ENCODE measurements around the gene ZBTB7C.

Gene ZBTB7C

DNA sequence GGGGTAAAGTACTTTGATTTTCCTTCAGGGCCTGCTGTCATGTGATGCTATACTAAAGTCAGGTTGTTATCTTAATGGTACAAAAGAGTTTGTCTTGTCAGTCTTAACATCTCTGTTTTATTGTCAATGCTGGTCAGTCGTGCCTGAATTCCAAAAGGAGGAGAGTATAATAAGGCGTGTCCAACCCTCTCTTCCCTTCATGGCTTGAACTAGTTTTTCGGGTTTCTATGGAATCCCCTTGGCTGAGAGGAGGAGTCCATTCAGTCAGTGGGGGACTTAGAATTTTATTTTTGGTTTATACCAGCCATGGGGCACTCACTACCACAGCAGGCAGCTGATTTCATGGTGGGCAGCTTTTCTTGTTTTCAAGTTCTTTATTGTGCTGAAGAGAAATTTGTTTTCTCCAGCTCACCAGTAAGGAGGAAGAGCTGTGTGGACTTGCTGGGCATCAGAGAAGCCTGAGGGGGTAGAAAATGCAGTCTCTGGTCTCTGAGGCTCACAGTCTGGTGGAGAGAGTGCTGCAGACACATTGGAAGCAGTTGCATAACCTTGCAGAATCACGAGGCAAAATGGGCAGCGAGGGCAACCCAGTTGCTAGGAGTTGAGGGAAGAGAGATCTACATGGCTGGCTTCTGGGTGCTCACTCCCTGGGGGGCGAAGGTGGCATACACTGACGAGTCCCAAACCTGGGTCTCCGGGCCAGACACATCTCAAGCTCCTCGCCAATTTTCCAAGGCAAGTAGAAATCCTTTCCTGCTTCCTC is 193.1 kb downstream of the ZBTB7C start:
- DNase-seq (ENCODE audit: low spot score), result no peak

DNA sequence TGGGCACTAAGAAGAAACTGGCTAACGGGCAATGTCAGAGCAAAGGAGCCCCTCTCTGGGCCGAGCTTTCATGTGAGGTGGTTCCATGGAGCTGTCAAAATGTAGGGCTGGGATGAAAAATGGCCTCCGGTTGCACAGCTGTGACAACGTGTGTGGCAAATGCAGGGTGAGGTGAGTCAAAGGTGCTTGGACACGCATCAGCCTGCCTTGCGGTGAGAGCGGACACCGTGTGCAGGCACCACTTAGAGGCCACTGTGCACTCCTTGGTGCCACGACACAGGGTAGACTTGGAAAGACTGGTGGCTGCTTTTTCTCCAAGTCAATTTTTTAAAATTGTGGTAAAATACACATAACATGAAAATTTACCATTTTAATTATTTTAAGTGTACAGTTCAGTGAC is 195.4 kb downstream of the ZBTB7C start:
- DNase-seq (ENCODE audit: low spot score), result no peak

DNA sequence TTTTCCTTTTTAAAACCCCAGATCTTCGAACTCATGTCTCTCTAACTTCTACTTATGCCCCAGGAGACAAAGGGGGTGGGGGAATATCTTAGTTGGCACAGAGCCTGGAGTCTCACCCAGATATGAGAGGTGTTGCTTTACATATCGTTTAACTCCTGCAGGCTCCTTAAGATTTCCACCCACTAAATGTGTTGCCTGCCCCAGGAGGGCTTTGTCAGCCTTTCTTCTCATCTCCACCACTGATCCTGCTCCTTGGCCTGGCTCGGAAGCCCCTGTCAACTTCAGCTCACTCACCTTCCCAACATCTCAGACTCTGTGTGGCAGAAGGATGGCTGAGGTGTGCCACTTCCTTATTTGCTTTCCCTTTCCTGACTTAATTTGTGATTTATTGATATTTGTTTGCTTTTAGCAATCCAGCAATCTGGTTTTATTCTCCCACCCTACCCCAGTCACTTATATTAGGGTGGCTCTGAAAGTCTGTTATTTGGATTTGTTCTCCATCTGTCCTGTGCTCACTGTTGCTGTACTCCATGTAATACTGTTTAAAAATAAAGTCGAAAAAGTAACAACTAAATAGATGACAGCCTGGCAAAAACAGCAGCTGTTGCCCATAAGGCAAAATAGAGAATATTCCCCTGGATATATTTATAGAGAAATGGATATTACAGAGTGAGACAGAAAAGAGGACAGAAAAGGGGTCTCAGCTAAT is 200.6 kb downstream of the ZBTB7C start:
- DNase-seq (ENCODE audit: low spot score), result no peak

DNA sequence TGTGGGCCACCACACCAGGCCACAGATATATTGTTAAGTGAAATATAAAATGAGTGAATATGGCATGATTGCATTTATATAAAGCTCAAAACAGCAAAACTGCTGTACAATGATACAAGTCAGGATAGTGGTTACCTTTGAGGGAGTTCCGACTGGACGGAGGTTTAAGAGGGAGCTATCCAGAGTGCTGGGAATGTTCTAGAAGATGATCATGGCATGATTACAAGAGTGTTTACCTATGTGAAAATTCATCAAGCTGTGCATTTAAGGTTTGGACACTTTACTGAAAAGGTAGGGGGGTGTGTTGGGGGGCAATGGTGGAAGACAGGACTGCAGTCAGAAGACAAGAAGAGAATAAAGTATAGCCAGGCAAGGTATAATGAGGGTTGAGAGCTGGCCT is 201.4 kb downstream of the ZBTB7C start:
- no peak for DNase-seq (ENCODE audit: low spot score)

DNA sequence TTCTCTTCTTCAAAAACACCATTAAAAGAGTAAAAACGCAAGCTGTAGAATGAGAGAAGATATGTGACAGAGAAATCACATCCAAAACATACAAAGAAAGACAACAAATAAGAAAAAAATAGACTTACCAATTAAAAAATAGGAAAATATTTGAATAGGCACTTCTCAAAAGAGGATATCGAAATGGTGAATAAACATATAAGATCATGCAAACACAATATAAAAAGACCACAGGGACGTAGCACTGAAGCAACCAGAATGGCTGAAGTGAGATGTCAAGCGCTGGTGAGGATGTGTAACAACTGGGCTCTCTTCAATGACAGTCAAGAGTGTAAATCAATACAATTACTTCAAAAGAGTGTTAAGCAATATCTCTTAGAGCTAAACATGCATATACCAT is 202.3 kb downstream of the ZBTB7C start:
- no peak for DNase-seq (ENCODE audit: low spot score)

DNA sequence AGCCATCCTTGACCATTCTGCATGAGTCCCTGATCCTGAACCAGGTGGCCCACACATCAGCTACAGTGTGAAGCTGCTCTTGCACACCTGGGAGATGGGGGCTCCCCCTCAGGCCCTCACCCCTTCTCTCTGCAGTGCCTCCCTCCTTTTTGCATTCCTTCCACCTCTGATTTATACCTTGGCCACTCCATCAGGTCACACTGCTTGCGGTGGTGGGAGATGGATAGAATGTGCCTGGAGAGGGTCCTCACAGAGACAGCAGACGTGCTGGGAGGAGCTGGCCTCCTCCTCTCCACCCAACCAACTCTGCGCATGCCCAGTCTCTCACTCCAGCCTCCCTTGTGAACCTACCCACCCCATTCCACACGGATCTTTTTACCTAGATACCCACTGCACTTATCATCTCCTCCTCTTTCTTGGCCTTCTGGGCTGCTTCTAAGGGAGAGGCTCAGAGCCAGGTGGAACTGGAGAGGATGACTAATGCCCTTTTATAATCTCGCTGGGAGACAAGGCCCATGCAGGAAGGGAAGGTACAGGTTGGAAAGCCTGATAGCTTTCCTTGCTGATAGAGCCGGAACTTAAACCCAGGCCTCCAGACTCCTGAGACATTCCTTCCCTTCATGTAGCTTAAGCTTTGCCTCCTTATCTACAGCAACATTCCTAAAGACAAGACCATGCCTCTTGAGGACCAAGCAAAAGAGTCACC is 205.1 kb downstream of the ZBTB7C start:
- no peak for DNase-seq (ENCODE audit: low spot score)

DNA sequence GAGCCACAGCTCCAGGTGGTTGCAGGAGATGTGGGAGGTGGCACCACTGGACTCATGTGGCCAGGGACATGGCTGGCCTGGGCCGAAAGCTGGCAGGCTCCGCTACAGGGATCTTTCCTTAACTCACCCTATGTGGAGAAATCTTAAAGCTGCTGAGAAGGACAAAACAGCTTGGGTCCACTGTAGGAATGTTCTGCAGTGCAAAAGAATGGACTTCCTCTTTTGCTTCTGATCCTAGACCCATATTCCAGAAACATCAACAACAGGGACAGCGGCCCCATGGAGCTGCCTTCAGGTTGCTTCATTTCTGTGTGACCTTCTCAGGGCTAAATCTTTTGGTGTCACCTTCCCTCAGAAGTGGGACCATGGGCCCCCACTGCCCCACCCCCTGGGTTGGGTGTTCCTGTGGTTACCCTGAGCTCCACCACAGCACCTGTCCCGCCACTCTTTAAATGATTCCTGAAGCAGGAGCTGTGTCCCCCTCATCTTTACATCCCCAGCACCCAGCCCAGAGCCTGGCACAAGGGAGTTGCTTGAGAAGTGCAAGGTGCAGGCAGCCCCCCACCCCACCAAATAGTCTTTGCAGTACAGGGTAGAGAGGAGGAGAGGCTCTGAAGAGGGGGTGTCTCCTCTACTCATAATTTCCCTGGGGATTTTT is 205.8 kb downstream of the ZBTB7C start:
- no peak for DNase-seq (ENCODE audit: low spot score)

DNA sequence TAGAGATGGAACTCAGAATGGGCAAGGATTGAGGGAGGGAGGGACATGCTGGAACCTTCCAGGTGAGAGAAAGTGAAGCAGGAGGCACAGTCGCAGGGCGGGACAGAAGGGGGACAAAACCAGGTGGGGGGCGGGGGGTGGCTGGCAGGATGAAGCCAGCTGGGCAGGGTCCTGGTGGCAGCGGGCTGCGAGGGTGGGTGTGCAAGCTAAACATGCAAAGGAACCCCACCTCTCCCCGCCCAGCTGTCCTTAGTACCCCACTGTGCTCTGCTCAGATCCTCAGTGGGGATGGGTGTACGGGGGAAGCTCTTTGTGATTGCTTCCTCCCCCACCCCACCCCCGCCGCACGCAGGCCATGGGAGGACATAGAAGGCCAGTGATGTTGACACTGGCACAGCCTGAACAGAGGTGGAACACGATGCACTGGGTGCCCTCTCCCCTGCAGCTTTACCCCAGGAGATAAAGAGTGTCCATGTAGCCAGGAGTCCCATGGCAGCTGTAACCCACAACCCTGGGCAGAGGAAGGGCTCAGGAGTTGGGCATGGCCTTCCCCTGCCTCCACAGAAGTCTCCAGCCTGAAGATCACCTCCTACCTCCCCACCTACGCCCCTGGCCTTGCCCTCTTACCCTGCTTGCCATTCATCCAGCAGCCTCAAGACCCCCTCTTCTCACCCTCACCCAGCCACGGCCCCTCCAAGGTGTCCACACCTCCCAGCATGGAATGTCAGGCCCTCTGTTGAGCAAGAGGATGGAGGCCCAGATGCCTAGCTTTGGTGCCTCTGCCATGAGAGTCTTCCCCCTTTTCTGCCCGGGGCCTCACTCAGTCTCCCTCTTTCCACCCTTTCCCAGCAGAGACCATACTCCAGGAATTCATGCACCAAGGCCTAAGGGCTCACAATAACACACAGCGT is 206.6 kb downstream of the ZBTB7C start:
- no peak for DNase-seq (ENCODE audit: low spot score)

DNA sequence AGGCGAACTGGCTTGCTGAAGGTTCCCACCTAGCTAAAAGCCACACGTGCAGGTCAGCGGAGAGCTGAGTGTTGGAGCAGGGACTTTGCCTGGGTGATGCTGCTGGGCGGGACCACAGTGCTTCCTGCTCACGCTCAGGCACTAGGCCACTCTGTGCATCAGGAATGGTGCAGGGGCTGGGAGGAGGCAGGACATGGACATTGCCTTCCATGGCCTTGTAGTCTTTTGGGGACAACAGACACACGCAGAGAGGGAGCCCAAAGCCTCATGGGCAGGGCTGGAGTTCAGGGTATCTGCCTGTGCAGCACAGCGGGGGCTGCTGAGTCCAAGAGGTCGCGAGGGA is 207.2 kb downstream of the ZBTB7C start:
- DNase-seq (ENCODE audit: low spot score), result no peak

DNA sequence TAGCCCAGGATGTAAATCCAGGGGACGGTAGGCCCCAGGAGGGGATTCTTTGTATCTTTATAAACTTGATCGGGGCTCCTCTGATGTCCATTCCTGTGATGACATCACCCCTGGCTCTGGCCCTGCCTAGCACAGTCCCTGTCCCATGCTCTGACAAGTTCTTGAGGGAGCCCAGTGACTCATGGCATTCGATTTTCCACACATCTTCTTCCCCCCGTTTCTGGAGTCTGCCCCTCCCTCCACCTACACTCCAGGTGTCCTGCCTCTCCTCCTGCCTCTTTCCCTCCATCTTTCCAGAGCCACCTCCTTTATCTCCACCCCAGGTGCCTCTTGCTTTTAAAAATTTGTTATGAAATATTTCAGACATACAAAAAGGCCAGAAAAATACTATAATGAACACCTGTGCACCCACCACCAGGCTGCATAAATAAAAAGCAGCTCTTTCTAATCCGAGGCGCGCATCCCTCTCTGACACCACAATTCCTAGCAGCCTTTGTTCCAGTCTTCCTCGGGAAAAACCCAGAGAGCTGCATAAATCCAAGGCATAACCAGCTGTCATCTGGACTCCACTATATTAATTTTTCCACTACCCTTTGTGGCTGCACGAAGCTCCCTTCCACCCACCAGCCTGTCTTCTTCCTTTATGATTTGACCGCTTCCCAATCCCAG is 207.7 kb downstream of the ZBTB7C start:
- no peak for DNase-seq (ENCODE audit: low spot score)

DNA sequence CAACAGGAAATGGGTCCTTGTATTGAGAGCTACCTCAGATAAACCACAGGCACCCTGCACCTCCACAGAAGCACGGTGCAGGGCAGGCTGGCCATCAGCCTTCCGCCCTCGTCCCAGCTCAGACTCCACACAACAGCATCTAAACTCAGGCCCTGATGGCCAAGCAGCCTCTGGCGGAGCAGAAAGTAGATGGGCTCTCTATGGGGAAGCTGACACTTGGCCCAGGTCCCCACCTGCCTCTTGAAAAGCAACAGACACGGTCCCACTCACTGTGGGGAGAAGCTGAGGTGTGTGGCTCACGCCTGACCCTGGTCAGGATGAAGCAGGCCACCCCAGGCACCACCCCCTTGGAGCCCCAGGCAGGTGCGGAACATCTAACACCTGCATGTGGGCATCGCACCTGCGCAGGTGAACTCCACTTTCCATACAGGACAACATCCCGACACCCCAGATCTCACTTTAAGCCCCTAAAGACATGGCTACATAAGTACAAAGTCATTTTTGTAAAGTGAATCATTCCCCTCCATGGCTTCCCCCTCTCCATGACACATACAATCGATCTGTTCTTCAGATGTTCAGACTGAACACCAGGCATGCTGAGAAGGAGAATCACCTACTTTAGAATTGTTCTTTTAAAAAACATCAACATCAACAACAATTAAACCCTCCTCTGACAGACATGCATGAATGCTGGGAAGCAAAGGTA is 208.4 kb downstream of the ZBTB7C start:
- DNase-seq (ENCODE audit: low spot score), result no peak

DNA sequence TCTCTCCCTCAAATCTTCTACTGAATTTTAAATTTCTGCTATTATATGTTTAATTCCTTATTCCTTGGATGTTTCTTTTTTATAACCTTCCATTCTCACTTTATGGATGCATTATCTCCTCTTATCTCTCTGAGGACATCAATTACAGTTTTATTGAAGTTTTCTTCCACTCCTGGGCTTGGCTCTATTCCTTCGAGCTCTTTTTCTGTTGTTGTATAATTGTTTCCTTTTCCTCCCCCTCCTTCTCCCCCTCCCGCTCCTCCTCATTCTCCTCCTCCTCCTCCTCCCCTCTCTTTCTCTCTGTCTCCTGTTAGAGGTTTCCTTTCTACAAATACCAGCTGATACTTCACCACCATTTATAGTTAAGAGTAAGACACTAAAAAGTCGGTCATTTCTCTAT is 209.8 kb downstream of the ZBTB7C start:
- no peak for DNase-seq (ENCODE audit: low spot score)

DNA sequence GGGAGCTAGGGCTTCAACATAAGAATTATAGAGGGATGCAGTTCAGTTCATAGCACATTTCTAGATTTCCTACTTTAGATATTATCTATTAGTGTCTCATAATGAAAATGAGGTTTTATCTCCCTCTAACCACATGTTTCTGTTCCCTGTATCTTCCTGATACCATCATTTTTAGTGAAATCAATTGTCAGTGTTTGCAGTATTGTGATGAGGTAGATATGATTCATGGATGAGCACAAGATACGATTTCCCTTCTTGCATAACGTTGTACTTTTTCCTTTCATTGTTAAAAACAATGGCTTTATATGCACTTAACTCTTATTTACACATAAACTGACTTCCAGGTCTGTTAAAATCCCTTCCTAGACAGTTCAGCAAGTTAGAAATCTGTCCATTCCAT is 211.4 kb downstream of the ZBTB7C start:
- DNase-seq (ENCODE audit: low spot score), result no peak

DNA sequence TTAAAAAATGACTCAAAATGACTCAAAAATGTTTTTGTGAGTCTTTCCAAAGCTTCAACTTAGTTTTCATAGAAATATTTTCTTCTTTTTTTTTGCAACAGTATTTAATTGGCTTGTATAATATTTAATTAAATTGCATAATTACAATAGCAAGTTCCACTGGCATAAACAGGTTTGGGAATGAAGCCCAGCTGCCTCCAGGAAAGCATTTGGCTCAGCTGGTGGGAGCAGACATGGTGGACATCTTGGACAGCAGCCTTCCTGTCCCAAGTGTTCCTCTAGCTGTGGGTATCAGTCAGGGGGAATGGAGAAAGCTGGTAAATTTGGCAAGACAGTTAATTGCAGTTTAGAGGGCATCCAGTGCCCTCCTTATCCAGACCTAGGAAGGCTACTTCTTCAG is 213.4 kb downstream of the ZBTB7C start:
- DNase-seq (ENCODE audit: low spot score), result no peak

DNA sequence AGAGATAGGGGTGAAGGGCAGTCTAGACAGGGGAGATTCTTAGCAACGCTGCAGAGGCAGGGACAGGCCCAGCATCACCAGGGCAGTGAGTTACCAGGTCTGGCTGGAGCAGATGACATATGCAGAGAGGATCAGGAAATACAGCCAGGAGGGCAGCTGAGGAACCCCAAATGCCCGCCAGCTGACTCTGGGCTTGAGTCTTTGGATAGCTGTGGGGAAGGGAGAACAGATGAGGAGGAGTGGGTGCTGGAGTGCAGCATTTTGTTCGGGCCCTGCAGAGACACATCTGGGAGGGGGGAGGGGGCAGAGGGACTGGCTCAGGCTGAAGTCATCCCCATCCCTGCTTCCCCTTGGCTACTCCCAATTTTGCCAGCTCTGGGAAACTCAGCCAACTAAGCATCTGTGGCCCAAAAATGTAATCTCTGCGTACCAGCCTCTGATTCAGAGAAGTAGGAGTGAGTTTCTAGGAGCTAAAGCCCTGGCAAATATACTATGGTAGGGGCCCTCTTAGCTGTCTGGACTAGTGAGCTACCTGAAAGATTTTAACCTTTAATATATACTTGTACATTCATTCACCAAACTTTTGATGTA is 214.5 kb downstream of the ZBTB7C start:
- DNase-seq (ENCODE audit: low spot score), result no peak

DNA sequence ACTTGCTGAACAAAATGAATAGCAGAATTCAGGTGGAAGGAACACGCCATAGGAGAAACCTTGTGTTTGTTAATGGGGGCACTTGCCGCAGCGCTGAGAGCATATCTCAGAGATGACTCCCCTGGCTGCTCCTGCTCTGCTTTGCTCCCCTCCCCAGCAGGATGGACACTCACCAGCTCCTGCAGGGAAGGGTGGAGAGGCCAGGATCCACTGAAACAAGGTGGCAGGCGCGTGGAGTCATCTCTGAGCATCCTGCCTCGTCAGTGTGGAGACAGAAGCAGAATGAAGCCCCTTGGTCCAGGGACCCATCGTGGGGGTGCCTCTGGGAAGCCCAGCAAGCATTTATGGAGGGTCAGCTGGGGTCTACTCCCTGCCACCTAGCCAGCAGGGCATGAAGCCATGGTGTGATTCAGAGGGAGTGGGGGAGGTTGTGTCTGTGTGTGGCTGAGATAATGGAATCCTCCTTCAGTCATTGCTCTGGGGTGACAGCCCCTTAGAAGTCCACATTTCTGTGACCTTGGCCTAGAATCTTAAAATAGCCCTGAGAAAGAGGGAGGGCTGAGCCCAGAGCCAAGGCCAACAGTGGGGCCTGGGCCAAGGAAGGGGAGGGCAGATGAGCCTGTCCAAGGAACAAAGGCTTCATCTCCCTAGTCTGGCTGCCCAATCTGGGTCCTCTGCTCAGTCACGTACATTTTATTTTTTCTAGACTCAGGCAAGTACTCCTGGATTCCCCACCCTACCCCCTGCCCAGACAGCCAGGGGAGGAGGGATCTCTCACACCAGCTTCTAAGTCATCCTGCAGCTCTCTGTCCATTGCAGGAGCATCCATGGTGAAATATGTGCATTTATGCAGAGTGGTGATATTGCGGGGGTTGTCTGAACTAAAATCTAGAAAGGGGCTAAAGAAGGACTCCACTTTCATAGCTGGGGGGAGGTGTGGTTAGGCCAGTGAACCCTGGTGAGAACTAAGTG is 215.4 kb downstream of the ZBTB7C start:
- no peak for DNase-seq (ENCODE audit: low spot score)

DNA sequence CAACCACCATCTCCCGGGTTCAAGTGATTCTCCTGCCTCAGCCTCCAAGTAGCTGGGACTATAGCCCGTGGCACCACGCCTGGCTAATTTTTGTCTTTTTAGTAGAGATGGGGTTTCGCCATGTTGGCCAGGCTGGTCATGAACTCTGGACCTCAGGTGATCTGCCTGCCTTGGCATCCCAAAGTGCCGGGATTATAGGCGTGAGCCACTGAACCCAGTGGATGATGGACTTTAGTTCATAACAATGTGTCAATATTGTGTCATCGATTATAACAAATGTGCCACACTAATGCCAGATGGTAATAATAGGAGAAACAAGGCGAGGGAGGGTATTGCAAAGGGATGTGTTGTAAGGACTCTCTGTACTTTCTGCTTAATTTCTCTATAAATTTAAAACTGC is 216.6 kb downstream of the ZBTB7C start:
- DNase-seq (ENCODE audit: low spot score), result no peak

DNA sequence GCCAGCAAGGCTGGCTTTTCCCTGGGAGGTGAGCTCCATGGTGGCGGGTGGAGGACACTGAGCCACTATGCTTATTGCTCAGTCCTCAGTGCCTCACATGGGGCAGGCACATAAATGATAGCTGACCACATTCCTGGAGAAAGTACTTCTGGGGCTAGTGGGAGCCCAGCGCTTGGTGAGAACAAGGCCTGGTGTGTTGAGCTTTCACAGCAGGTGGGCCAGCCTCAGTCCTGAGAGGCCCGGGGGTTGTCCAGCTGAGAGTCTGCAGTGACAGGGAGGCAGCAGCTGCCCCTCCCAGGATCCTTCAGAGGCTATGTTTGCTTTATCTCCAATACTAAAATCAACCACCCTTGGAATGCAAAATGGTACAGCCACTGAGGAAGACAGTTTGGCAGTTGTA is 217.7 kb downstream of the ZBTB7C start:
- no peak for DNase-seq (ENCODE audit: low spot score)

DNA sequence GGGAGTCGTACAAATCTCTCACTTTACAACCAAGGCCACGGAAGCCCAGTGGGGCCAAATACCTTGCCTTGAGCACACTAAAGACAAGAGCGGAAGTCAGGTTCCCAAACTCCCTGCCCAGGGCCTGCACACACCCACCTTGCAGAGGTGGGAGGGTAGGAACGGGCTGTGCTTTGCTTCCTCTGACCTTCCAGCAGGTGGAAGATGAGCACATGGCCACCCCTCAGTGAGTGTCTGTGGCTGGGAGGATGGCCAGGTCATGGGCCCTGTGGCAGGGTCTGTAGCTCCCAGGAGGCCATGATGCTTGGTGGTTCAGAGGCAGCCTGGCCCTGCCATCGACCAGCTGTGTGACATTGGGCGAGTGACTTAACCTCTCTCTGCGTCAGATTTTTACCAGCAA is 218.2 kb downstream of the ZBTB7C start:
- no peak for DNase-seq (ENCODE audit: low spot score)

Data from globus pallidus (tissue), 1 donor.